HG03039 (cell line): ENCODE measurements around the gene MAN2B1.
"Not testable (repeated sequence)": the region's sequence is repeated elsewhere in the genome, so short reads cannot be mapped to it uniquely, and the experiment has no call there.

Source experiments
- ATAC-seq: cut with Tn5 transposase; IDR thresholded peaks from one replicate; pipeline ENCODE4 v1.9.1; 2021; ENCODE audit warnings: mild to moderate bottlenecking, moderate library complexity; ENCODE audit not compliant: unreplicated experiment

Gene MAN2B1

GRCh38 chr19:12666265-12667048, at the start of gene MAN2B1, which contains the start of gene WDR83:
TSS of gene MAN2B1 (minus strand) at chr19:12666742. CDS start at chr19:12666701, 41 bp downstream.
TSS of gene WDR83 (plus strand) at chr19:12666807. CDS start at chr19:12669791, 2,984 bp downstream.
- ATAC-seq: no peak

GRCh38 chr19:12715929-12716328, 49.4 kb upstream of the MAN2B1 start:
- no peak for ATAC-seq

- ATAC-seq: no peak
These were observed 48.6 kb upstream of the MAN2B1 start for GRCh38 chr19:12715102-12715501.

- not testable (repeated sequence) for ATAC-seq
These were observed 46.8 kb upstream of the MAN2B1 start for GRCh38 chr19:12713304-12713703.

GRCh38 chr19:12712077-12712476, 45.5 kb upstream of the MAN2B1 start:
- not testable (repeated sequence) for ATAC-seq

- ATAC-seq: no peak
These were observed 44.6 kb upstream of the MAN2B1 start for GRCh38 chr19:12711187-12711586.

GRCh38 chr19:12708641-12709040, 42.1 kb upstream of the MAN2B1 start:
- ATAC-seq: no peak

GRCh38 chr19:12706332-12706718, 39.8 kb upstream of the MAN2B1 start:
- no peak for ATAC-seq

- no peak for ATAC-seq
These were observed 39.3 kb upstream of the MAN2B1 start for GRCh38 chr19:12705654-12706331.

GRCh38 chr19:12705169-12705568, 38.6 kb upstream of the MAN2B1 start:
- ATAC-seq: no peak

GRCh38 chr19:12703046-12703445, 36.5 kb upstream of the MAN2B1 start:
- ATAC-seq: no peak

GRCh38 chr19:12701596-12702282, 35.2 kb upstream of the MAN2B1 start:
- ATAC-seq: no peak

- ATAC-seq: no peak
These were observed 31.6 kb upstream of the MAN2B1 start for GRCh38 chr19:12698138-12698537.

- ATAC-seq: not testable (repeated sequence)
These were observed 30.9 kb upstream of the MAN2B1 start for GRCh38 chr19:12697425-12697824.

GRCh38 chr19:12696366-12697335, 30.1 kb upstream of the MAN2B1 start, which contains the start of gene FBXW9:
TSS of gene FBXW9 (minus strand) at chr19:12696631. CDS start at chr19:12696581, 50 bp downstream.
- no peak for ATAC-seq

- no peak for ATAC-seq
These were observed 29.4 kb upstream of the MAN2B1 start for GRCh38 chr19:12695997-12696365.

- ATAC-seq: no peak
These were observed 29.0 kb upstream of the MAN2B1 start for GRCh38 chr19:12695514-12695913.

GRCh38 chr19:12695096-12695495, 28.6 kb upstream of the MAN2B1 start:
- no peak for ATAC-seq

- no peak for ATAC-seq
These were observed 28.1 kb upstream of the MAN2B1 start for GRCh38 chr19:12694641-12695040.

GRCh38 chr19:12692960-12693359, 26.4 kb upstream of the MAN2B1 start:
- no peak for ATAC-seq
